Thyroid gland (tissue), 4 donors: ENCODE measurements around the gene ERICH6B.

Experiments used
- CTCF ChIP-seq, 6 experiments: fragments of 200-600 bp in 3 of 6; fragments of 450-650 bp in 3 of 6; sonication (generic) in 3 of 6; IDR thresholded peaks; one replicate each; pipeline ENCODE4 v1.5.1; 2016 to 2019; ENCODE audit warnings: antibody characterized with exemption in 6 of 6, mild to moderate bottlenecking in 2 of 6, inconsistent platforms in 1 of 6, moderate library complexity in 1 of 6
- POLR2A ChIP-seq, 2 donors: fragments of 450-650 bp; IDR thresholded peaks; one replicate each; pipeline ENCODE4 v1.6.1; 2017; ENCODE audit warnings: antibody characterized with exemption in 2 of 2, mild to moderate bottlenecking in 2 of 2, moderate library complexity in 1 of 2

GRCh38 chr13:45518525-45519245 is 96.9 kb downstream of the ERICH6B start:
- no peak for TF ChIP-seq POLR2A (IDR thresholded peaks at IDR 0.05)
- no peak for TF ChIP-seq CTCF (IDR thresholded peaks at IDR 0.05)
